WTC11 (cell line): Measurements from ENCODE around the gene CDH2.

Experiments used
- CTCF ChIP-seq: fragments of 200-600 bp; IDR thresholded peaks from 2 replicates; pipeline ENCODE4 v1.8.0; 2022; ENCODE audit warnings: antibody characterized with exemption
- E2F5 ChIP-seq: sonication (generic); formaldehyde crosslinking; IDR thresholded peaks from 2 replicates; pipeline ENCODE4 v1.8.1; 2022; ENCODE audit warnings: mild to moderate bottlenecking, moderate library complexity, missing genetic modification reagents
- FOXP1 ChIP-seq: sonication (generic); formaldehyde crosslinking; IDR thresholded peaks from 2 replicates; pipeline ENCODE4 v1.8.0; 2022; ENCODE audit warnings: missing genetic modification reagents, mild to moderate bottlenecking, moderate library complexity, borderline replicate concordance
- ZBTB43 ChIP-seq: sonication (generic); formaldehyde crosslinking; IDR thresholded peaks from 2 replicates; pipeline ENCODE4 v1.8.1; 2023; ENCODE audit warnings: mild to moderate bottlenecking, missing genetic modification reagents

GRCh38 chr18:28040716-28041115 is 136.2 kb downstream of the CDH2 start:
- TF ChIP-seq CTCF (no peak), E2F5 (CRISPR knock-in tag) (no peak), ZBTB43 (CRISPR knock-in tag) (no peak), FOXP1 (CRISPR knock-in tag) (no peak)
